Measurements from ENCODE around the gene TREH.

TREH gene

GRCh38 chr11:118662401-118663271 lies 16.8 kb downstream of the TREH start:
- no peak for DNase-seq

DNA sequence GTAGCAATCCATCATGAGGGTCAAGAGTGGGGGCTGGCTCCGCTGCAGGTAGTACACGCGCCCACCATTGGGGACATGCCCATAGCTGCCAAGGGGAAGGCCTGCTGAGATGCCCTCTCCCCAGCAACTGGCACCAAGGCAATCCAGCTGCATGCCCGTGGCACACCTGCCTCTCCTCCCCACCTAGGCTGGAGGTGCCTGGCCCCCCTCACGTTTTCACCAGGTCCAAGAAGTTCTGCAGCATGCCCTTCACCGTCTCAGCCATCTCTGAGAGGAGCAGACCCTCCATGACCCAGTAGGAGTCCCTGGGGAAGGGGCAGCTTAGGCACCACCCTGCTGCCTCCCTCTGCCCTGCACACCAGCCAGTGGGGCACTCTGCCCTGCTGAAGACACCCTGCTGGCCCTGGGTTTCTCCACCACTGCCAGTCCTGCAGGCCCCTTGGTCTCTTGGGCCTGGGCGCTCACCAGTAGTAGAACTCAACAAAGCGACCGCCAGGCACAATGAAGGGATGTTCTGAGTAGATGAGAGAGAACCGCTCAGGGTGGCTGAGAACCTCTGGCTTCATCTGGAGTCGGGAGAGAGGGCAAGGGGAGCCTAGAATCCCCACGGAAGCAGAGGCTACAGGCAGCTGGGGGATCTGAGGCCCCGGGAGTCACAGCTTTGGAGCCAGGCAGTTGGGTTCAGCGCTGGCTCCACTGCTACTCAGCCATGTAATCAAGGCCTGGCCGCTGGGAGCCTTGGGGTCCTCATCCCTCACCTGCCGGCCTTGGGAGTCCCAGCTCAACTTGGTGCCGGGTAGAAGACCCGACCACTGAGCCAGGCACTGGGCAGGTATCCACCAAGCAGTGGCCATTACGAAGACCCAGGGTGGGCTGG lies 17.8 kb downstream of the TREH start:
- DNase-seq: no peak

DNA sequence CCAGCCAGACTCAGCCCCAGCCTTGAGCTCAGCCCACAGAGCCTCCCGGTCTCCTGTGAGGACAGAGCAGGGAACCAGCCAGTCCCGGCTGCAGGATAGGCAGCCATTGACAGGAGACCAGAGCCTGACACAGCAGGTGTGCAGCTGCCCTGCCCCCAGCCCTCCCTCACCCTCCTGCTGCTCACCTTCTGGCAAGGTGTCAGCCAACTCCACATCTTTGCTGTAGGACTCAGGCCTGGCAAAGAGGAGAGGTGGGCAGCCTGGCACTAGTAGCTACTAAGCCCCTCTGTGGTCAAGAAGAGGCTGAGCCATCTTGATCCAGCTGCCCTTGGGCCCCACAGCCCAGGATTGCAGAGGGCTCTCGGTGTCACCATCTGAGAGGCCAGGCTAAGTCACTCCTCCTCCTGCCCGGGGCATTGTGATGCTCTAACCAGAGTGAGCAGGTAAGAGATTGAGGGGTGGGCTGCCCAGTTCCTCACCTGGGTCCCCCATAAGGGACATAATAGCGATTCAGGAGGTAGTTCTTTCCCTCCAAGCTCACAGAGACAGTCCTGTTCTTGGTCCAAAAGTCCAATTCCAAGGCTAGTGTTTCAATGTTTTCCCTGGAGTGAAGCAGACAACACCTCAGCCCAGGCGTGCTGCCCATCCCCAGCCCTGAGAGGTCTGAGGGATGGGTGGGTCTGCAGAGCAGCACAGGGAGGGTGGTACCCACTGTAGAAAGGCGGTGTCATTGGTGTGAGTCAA lies 18.6 kb downstream of the TREH start:
- no peak for DNase-seq

DNA sequence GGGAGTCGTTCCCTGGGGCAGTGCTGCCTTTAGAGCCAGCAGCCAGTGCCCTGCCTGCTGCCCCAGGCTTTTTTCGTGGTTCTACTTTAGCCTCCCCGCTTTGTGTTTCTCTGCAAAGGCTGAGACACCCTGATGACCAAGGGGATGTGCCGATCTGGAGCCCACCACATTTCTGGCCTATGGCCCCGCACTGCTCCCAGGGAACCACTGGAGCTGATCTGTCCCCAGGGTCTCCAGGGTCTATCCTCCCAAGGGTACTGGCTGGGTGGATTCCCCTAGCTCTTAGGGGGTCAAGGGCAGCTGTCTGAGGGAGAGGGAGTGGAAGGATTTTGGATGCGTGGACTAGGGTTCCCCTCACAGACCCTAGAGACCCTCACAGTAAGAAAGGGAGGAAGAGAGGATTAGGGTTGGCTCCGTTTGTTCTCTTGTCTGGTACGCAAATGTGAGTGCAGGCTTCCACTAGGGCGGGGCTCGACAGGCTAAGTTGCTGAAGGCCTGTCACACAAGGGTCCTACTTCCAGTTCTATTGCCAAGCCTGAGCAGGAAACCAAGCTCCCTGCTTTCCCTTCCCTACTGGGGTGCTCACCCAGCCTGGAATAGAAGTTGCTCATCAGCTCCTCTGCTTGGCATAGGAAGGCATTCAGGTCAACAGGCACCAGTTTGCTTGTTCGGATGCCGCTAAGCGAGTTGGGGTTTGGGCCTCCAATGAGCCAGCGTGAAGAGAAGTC lies 19.3 kb downstream of the TREH start:
- DNase-seq: no peak

DNA sequence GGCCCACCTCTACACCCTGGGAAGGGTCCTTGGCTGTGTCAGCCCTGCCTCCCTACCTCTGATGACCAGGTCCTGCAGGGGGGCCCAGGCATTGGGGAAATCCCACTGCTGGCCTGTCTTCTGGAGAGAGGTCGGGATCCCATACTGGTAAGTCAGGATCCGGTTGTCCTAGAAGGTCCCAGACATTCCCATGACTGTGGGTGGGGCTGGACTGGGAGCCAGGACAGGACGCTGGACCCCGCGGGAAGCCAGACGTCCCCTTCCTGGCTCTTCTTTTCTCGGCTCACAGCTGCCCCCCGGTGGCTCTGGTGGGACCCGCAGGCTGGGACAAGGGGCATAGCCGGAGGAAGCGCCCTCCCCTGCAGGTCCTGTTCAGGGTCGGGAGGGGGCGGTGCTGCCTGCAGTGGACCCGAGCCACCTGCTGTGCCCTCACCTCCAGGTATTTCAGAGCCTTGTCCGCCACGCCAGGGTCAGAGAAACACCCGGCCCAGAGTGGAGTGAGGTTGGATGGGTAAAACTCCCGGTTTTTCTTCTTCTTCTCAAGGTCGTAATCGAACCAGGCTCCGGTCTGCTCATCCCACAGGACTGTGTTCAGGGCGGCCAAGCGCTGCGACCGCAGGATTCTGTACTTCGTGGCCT lies 20.0 kb downstream of the TREH start:
- no peak for DNase-seq

DNA sequence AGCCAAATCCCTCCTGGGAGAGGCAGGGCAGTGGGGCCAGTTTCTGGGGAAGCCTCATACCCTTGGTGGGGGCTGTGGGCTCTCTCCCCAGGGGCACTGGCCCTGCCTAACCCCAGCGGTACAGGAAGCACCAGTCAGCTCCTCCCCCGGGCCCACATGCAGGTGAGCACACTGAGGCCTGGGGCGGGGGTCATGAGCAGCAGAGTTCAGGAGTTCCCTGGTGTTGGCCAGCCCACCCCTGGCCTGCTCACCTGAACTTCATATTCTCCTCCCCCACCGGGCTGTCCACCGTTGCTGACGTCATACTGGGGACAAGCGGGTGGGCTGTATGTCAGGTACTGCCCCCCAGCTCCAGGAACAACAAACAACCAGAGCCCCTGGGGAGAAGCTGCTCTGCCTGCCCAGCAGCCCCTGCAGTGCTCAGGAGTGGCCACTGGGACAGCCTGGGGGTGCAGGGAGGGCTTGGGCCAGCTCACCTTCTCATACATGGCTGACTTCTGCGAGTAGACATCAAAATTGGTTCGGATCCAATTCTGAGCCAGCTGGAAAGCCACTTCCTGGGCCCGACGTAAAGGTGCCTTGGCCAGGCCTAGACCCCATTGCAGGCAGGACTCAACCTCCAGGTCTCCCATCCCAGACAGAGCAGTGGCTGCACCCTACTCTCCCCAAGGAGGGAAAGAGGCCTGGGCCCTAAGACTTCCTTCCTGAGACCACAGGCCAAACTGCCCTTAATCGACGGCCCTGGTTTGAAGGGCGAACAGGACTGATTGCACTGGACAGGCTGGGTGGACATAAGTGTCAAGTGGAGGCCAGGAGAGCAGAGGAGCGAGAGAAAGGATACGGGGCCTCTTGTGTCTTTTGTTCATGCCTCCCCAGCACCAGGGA lies 20.8 kb downstream of the TREH start:
- DNase-seq: no peak

DNA sequence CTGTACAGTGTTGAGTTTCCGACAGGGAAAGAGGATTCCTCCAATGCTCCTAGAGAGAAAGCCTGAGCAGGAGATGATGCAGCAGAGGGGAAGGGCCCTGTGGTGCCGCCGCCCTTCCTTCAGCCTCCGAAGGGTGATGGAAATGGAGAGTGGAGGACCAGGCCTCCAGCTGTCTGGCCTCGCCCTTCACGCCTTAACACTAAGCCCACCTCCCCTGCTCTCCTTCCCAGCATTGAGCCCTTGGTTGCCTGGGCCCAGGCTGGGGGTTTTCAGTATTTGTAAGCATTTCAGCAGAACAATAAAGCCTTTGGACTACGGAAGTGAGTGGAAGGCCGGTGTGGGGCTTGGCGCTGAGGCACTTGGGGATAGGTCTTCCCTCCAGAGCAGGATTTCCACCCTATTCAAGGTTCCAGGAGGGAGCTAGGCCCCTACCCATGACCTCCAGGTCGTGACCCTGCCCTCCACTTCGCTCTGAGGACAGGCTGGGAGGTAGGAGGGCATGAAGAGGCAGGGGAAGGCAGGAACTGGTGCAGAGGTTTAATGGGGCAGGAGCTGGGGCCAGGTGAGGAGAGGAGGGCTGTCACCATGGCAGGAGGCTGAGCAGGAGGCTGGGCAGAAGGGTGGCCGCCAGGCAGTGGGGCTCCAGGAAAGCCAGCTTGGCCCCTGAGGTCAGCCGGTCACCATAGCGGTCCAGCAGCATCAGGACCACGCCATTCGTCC lies 21.6 kb downstream of the TREH start:
- DNase-seq: no peak

GRCh38 chr11:118657238-118657637 lies 22.2 kb downstream of the TREH start:
- DNase-seq: no peak

DNA sequence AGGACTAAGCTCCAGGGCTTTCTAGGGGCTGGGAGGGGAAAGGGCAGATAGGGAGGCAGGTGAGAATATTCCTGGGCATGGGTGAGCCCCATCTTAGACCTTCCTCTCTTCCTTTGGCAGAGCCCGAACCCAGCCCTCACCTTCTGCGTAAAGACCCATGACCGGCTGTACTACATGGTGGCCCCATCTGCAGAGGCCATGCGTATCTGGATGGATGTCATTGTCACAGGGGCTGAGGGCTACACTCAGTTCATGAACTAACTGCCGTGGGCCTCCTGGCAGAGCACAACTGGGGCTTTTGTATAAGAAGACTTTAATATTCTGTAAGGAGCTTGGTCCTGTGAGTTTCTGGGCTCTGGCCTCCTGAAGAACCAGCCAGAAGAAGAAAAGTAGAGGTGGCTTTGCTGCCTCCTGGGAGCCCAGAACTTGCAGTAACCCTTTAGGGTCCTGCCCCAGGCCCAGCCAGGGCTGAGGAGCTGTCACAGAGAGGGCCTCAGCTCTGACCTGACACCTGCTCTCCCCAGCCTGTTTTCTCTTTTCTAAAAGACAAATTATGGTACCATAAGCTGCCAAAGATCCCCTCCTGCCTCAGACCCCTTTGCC lies 22.8 kb downstream of the TREH start:
- no peak for DNase-seq

DNA sequence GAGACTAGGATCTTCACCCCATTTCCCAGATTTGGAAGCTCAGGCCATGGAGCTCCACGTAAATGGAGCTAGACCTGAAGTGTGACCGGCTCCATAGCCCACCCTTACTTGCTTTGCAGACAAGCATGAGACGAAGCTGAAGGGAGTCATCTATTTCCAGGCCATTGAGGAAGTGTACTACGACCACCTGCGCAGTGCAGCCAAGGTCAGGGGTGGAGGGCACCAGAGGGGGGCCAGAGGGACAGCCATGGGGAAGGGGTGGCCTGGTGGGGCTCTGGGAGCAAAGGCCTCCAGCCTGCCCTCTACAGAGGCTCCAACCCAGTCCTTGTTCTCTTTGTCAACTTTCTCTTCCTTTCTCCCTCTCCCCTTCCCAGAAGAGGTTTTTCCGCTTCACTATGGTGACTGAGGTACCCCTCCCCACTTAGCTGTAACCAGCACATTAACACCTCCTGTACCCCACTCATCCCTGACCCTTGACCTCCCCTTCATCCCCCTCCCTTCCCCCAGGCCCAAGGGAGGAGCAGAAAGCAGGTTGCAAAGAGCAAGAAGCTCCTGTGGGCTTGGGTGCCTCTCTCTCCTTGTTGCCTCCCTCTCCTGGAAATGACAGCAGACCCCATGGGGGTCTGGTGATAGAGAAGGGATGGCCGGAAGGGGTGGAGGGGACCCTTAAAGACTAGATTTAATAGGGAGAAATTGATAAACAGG lies 23.8 kb downstream of the TREH start:
- DNase-seq: no peak

DNA sequence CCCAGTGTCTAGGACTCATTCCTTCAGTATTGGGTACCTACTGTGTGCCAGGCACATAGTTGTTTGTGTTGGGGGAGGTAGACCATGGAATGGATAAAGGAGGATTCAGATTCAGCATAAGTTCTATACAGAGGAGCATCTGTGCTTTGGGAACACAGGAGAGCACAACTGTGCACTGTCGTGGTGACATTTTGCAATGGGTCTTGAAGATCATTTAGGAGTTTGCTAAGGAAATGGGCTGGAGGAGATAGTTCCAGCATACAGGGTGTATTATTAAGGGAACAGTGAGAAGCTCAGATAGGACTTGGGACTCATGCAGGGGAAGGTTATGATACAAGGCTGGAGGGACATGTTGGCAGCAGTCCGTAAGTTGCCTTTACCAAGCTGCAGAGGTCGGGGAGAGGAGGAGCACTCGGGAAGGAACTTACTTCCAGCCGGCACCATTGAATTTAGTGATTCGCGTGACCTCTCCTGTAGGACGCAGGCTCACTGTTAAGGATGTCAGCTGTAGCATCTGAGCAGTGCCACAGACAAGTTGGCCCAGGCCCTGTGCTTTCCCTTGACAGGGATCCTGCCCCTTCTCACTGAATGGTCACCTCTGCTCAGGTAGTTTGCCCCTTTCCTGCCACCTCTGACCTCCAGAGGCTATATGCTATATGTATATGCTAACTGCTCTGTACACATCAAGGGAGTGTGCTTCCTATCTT lies 25.6 kb downstream of the TREH start:
- no peak for DNase-seq

GRCh38 chr11:118652681-118653181 lies 26.7 kb downstream of the TREH start:
- no peak for DNase-seq

GRCh38 chr11:118651820-118652219 lies 27.6 kb downstream of the TREH start:
- DNase-seq: no peak

GRCh38 chr11:118650366-118650765 lies 29.1 kb downstream of the TREH start:
- DNase-seq: no peak

DNA sequence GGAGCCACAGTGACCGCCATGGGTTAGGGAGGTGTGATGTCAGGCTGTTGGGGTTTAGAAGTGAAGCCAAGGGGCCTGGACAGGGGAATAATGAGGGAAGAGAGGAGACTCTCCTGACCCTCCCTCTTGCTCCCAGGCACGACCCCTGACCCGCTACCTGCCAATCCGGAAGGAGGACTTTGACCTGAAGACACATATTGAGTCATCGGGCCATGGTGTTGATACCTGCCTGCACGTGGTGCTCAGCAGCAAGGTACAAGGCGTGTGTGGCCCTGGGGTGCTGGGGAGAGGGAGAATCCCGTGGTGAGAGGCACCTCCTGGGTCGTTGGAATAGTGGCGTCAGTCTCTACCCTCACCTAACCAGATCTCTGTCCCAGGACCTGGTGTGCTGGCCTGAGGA lies 29.5 kb downstream of the TREH start:
- DNase-seq: no peak

- DNase-seq: no peak
Observed at GRCh38 chr11:118648291-118648690, 31.2 kb downstream of the TREH start.

DNA sequence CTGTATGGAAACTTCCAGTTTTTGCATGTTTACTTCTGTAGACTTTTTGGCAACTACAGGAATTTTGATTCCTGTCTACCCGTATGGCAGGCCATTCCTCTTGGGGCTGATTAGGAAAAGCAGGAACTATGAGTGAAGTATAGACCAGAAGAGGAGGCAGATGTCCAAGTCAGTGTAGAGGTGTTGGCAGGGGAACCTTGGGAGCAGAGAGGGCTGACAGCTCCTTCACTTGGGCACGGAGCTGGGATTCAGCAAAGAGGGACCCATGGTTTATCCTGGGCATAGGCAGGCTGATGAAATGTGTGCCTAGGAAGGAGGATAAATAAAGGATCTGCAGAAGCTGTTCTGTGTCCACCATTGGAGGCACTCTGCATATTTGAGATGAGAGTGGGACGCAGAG lies 33.1 kb downstream of the TREH start:
- no peak for DNase-seq

- no peak for DNase-seq
Observed at GRCh38 chr11:118645066-118645715, 34.3 kb downstream of the TREH start.

Measured in cortex of kidney (tissue), 1 donor.